Measurements from ENCODE around the gene CBLL2.

Gene CBLL2, protein sequence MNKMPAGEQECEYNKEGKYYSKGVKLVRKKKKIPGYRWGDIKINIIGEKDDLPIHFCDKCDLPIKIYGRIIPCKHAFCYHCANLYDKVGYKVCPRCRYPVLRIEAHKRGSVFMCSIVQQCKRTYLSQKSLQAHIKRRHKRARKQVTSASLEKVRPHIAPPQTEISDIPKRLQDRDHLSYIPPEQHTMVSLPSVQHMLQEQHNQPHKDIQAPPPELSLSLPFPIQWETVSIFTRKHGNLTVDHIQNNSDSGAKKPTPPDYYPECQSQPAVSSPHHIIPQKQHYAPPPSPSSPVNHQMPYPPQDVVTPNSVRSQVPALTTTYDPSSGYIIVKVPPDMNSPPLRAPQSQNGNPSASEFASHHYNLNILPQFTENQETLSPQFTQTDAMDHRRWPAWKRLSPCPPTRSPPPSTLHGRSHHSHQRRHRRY

DNA sequence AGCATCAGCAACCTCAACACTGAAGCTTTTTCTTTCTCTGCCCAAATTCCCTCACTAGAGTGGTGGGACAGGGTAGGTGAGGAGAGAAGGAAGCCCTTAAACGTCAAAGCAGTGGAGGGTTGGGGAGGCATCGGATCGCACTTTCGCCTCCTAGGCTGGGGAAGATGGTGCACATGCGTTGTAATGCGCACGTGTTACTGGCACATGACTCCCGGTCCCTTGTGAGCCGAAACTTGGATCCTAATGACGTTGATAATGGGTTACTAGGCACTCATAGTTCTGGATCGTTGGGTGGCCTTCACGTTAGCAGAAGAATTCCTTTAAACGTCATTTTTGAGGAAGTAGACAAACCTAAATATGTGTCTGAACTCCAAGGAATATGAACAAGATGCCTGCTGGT, at the start of gene CBLL2:
Gene CBLL2 (plus strand): TSS at position 301 of the 400 bp plus-strand sequence. CDS start 79 bp downstream, at position 380.
- no peak within 1 kb of the TSS for H3K4me3 ChIP-seq (ENCODE audit: low read depth, low read length)
- TF ChIP-seq, protein P1, sequence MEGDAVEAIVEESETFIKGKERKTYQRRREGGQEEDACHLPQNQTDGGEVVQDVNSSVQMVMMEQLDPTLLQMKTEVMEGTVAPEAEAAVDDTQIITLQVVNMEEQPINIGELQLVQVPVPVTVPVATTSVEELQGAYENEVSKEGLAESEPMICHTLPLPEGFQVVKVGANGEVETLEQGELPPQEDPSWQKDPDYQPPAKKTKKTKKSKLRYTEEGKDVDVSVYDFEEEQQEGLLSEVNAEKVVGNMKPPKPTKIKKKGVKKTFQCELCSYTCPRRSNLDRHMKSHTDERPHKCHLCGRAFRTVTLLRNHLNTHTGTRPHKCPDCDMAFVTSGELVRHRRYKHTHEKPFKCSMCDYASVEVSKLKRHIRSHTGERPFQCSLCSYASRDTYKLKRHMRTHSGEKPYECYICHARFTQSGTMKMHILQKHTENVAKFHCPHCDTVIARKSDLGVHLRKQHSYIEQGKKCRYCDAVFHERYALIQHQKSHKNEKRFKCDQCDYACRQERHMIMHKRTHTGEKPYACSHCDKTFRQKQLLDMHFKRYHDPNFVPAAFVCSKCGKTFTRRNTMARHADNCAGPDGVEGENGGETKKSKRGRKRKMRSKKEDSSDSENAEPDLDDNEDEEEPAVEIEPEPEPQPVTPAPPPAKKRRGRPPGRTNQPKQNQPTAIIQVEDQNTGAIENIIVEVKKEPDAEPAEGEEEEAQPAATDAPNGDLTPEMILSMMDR (IDR thresholded peaks at IDR 0.05; ENCODE audit: borderline replicate concordance, insufficient read depth, low read depth, low read length), result no peak

DNA sequence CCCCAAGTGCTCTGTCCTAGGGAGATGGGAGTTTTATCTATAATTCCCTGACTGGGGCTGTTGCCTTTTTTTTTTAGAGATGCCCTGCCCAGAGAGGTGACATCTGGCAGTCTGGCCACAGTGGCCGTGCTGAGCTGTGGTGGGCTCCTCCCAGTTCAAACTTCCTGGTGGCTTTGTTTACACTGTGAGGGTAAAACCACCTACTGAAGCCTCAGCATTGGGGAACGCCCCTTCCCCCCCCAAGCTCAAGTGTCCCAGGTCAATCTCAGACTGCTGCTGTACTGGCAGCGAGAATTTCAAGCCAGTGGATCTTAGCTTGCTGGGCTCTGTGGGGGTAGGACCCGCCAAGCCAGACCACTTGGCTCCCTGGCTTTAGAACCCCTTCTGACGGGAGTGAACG, 38.3 kb upstream of the CBLL2 start:
- TF ChIP-seq, protein P1 (IDR thresholded peaks at IDR 0.05; ENCODE audit: borderline replicate concordance, insufficient read depth, low read depth, low read length), result no peak
- no peak overlapping the region for H3K4me3 ChIP-seq (ENCODE audit: low read depth, low read length)

DNA sequence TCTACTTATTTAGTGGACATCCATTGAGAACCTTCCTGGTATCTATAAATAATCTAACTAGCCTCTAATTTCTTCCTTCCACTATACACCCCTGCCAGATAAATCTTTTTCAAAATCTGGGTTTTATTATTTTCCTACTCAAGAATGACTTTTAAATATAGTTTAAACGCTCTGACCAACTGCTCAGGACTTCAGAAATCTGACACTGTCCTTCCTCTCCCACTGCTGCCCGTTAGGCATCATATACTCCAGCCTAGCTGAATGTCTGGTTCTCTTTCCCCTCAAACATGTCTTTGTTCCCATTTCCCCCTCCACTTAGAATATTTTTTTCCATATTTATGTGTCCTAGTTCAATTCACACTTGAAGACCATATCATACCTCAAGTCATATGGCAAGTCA, 35.2 kb upstream of the CBLL2 start:
- TF ChIP-seq, protein P1 (IDR thresholded peaks at IDR 0.05; ENCODE audit: borderline replicate concordance, insufficient read depth, low read depth, low read length), result no peak
- no peak overlapping the region for H3K4me3 ChIP-seq (ENCODE audit: low read depth, low read length)

DNA sequence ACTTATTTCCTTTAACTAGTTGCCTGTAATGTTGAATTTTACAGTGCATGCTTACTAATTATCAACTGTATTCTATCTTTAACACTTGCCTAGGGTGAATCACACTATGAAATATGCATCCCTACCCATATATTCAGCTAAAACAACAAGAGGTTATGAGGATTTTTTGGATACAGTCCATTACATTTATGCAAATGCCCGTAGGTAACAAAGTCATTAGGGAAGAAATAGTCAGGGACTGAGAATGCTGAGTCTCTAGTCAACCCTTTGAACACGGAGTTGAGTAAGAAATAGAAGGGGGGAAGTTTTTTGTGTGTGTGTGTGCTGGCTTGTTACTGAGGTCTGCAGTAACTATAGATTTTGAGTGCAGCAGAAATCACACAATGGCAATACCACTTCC, 26.1 kb upstream of the CBLL2 start:
- H3K4me3 ChIP-seq (ENCODE audit: low read depth, low read length), result no peak overlapping the region
- TF ChIP-seq, protein P1 (IDR thresholded peaks at IDR 0.05; ENCODE audit: borderline replicate concordance, insufficient read depth, low read depth, low read length), result no peak

DNA sequence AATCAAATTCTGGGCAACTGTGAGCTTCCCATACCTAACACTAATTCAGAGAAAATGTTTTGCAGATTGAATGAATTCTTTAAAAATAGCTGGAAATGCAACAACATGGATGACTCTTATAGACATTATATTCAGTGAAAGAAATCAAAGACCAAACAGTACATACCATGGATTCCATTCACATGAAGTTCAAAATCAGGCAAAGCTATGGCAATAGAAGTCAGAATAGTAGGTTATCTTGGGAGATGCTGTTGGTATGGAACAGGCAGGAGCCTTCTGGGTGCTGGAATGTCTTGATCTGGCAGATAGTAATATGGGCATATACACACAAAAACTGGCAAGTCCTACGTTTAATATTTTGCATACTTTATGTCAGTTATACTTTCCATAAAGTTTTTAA, 25.5 kb upstream of the CBLL2 start:
- TF ChIP-seq, protein P1 (IDR thresholded peaks at IDR 0.05; ENCODE audit: borderline replicate concordance, insufficient read depth, low read depth, low read length), result no peak
- H3K4me3 ChIP-seq (ENCODE audit: low read depth, low read length), result no peak overlapping the region

DNA sequence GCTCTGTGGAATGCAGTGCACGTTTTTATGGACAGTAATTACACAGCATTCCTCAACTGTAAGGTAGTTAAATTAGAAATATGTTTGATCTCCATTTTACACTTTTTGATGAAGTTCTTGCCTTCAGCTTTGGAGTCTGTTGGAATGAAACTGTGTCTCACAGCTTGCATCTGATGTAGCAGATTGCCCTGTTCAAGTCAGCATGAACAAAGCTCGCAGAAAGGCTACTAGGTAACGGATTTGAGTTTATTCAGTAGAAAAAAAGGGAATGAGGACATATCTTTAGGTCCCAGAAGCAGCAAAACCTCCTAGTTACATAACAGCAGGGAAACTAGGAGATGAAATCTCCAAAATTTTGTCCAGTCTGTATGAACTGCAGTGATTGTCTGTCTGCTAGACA, 24.3 kb upstream of the CBLL2 start:
- TF ChIP-seq, protein P1 (IDR thresholded peaks at IDR 0.05; ENCODE audit: borderline replicate concordance, insufficient read depth, low read depth, low read length), result no peak
- no peak overlapping the region for H3K4me3 ChIP-seq (ENCODE audit: low read depth, low read length)

DNA sequence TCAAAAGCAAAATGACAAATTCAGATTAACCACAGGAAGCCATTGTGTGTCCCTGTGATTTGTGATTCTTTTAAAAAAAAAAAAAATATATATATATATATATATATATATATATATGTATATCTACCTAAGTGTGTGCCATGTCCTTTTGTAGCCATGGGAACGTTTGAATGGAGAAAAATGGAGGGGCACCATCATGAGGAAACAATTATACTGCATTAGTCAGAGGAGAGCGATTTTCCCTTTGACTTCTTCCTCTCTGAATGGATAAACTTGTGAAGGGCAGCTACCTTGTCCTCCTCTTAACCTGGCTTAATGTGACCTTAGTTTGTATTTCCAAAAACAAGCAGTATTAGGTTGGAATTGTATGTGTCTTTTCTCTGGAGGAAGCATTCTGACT, 23.3 kb upstream of the CBLL2 start:
- TF ChIP-seq, protein P1 (IDR thresholded peaks at IDR 0.05; ENCODE audit: borderline replicate concordance, insufficient read depth, low read depth, low read length), result no peak
- no peak overlapping the region for H3K4me3 ChIP-seq (ENCODE audit: low read depth, low read length)
